Measurements from ENCODE around the gene MSH6. TPM values are rescaled to one million over a fixed set of nuclear protein-coding genes. Genes with fewer than 3 reads are reported as not detected.

The MSH6 gene
- total and polyA plus RNA-seq, 9 of the 15 experiments (the other 6 are each of a cell fraction or from before 2014, with no cell fraction given) = 15.3 to 147 (median 80.5) TPM

- no peak for TF ChIP-seq CTCFL (IDR thresholded peaks at IDR 0.05; ENCODE audit: borderline replicate concordance, insufficient read depth, low read depth, low read length, poor library complexity, severe bottlenecking)
- TF ChIP-seq ZNF316 (IDR thresholded peaks at IDR 0.05) = peak; percentile 16; the same call in 1 of the 2 replicates
- no peak for TF ChIP-seq MYBL2 (IDR thresholded peaks at IDR 0.05; ENCODE audit: low read depth)
- TF ChIP-seq MYBL2 (CRISPR knock-in tag; IDR thresholded peaks at IDR 0.05; ENCODE audit: borderline replicate concordance) = no peak
- 0 out of 2 replicates have a peak, but pooled peaks have one; percentile 29 for TF ChIP-seq CXXC5 (CRISPR knock-in tag; IDR thresholded peaks at IDR 0.05)
- peak; percentile 78 for TF ChIP-seq PKNOX1 (IDR thresholded peaks at IDR 0.05)
- no peak for TF ChIP-seq ESRRA (IDR thresholded peaks at IDR 0.05; ENCODE audit: borderline replicate concordance, low read depth)
- no peak for TF ChIP-seq ZNF592 (IDR thresholded peaks at IDR 0.05)
- TF ChIP-seq C11orf30 (IDR thresholded peaks at IDR 0.05; ENCODE audit: low read depth) = peak; percentile 47
Observed at GRCh38 chr2:47777277-47777937, 5.5 kb upstream of the MSH6 start (continued).
